Measurements from ENCODE around the gene OR2A12.
"Not testable (repeated sequence)": the region's sequence is repeated elsewhere in the genome, so short reads cannot be mapped to it uniquely, and the experiment has no call there.

Gene OR2A12

GRCh38 chr7:144049491-144049890 lies 36.6 kb upstream of the OR2A12 start:
- TF ChIP-seq CTCF (IDR thresholded peaks at IDR 0.05) = no peak
- Histone ChIP-seq H3K4me1 (ENCODE audit: control insufficient read depth in 1 of 2, insufficient read depth in 1 of 2, low read depth in 1 of 2, low read length in 1 of 2) (no peaks in the 10 kb centered on the region), H3K36me3 (no peaks in the 10 kb centered on the region), H3K27ac (no peak overlapping the region), H3K9me3 (no peaks in the 10 kb centered on the region), H3K27me3 (no peaks in the 10 kb centered on the region), H3K4me3 (ENCODE audit: low read depth in 1 of 2, low read length in 1 of 2) (no peak overlapping the region)

DNA sequence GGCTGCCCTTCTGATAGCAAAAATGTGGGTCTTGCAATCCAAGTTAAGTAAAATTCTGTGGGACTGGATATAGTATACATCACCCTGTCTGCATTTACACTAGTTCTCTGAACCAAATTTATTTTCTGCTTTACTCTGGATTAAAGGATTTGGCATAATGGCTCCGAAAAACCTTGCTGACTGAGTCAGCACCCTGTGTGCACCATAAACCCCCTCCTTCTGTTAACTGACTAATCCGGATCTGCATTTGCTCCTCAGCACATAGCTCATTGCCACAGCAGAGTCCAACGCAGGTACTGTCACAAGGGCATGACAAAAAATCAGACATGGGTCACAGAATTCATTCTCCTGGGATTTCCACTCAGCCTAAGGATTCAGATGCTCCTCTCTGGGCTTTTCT lies 36.0 kb upstream of the OR2A12 start:
- Histone ChIP-seq H3K27ac (no peak overlapping the region), H3K4me1 (ENCODE audit: control insufficient read depth in 1 of 2, insufficient read depth in 1 of 2, low read depth in 1 of 2, low read length in 1 of 2) (no peaks in the 10 kb centered on the region)

GRCh38 chr7:144050884-144051283 lies 35.2 kb upstream of the OR2A12 start:
- H3K9me3 ChIP-seq = not testable (repeated sequence)

More for the DNA sequence above, 36.0 kb upstream of the OR2A12 start:
- Histone ChIP-seq H3K27me3 (no peaks in the 10 kb centered on the region), H3K9me3 (no peaks in the 10 kb centered on the region), H3K4me3 (ENCODE audit: low read depth in 1 of 2, low read length in 1 of 2) (no peak overlapping the region), H3K36me3 (no peaks in the 10 kb centered on the region)
- no peak for TF ChIP-seq CTCF (IDR thresholded peaks at IDR 0.05)

DNA sequence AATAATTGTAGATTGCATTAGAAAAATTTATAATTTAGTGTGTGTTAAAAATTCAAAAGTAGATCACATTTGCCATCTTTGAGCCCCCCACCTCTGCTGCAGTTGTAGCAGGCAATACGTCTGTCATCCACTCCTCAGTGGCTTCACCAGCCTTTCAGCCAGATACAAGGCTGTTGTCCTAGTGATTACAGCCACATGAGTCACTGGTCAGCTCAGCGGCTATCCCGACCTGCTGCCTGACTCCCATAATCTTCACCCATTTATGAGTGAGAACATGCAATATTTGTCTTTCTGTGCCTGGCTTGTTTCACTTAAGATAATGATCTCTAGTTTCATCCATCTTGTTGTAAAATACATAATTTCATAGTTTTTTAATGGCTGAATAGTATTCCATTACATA lies 28.1 kb upstream of the OR2A12 start:
- no peaks in the 10 kb centered on the region for H3K9me3 ChIP-seq
- no peak overlapping the region for H3K27ac ChIP-seq
- H3K4me3 ChIP-seq (ENCODE audit: low read depth in 1 of 2, low read length in 1 of 2) = no peak overlapping the region
- no peak for TF ChIP-seq CTCF (IDR thresholded peaks at IDR 0.05)
- no peaks in the 10 kb centered on the region for H3K36me3 ChIP-seq
- H3K4me1 ChIP-seq (ENCODE audit: control insufficient read depth in 1 of 2, insufficient read depth in 1 of 2, low read depth in 1 of 2, low read length in 1 of 2) = no peaks in the 10 kb centered on the region
- no peaks in the 10 kb centered on the region for H3K27me3 ChIP-seq

More at GRCh38 chr7:144050884-144051283, 35.2 kb upstream of the OR2A12 start:
- H3K4me3 ChIP-seq (ENCODE audit: low read depth in 1 of 2, low read length in 1 of 2); H3K4me1 ChIP-seq (ENCODE audit: control insufficient read depth in 1 of 2, insufficient read depth in 1 of 2, low read depth in 1 of 2, low read length in 1 of 2); H3K27me3 ChIP-seq; H3K27ac ChIP-seq; H3K36me3 ChIP-seq: not testable (repeated sequence)

- H3K9me3 ChIP-seq = no peaks in the 10 kb centered on the region
These were observed 22.4 kb upstream of the OR2A12 start for GRCh38 chr7:144063710-144064109.

GRCh38 chr7:144069511-144069910 lies 16.6 kb upstream of the OR2A12 start, which contains the start of gene OR2A25:
OR2A25 (plus strand) TSS chr7:144069811; CDS start chr7:144074220, 4,409 bp downstream.
- Histone ChIP-seq H3K4me1 (ENCODE audit: control insufficient read depth in 1 of 2, insufficient read depth in 1 of 2, low read depth in 1 of 2, low read length in 1 of 2) (no peaks in the 10 kb centered on the region), H3K4me3 (ENCODE audit: low read depth in 1 of 2, low read length in 1 of 2) (no peak within 1 kb of the TSS), H3K27ac (no peak within 1 kb of the TSS), H3K27me3 (no peaks in the 10 kb centered on the region), H3K9me3 (no peaks in the 10 kb centered on the region), H3K36me3 (no peaks in the 10 kb centered on the region)
- TF ChIP-seq CTCF (IDR thresholded peaks at IDR 0.05) = no peak

More at GRCh38 chr7:144063710-144064109, 22.4 kb upstream of the OR2A12 start:
- TF ChIP-seq CTCF (IDR thresholded peaks at IDR 0.05) = no peak
- H3K4me3 ChIP-seq (ENCODE audit: low read depth in 1 of 2, low read length in 1 of 2) = no peak overlapping the region
- no peaks in the 10 kb centered on the region for H3K4me1 ChIP-seq (ENCODE audit: control insufficient read depth in 1 of 2, insufficient read depth in 1 of 2, low read depth in 1 of 2, low read length in 1 of 2)
- no peaks in the 10 kb centered on the region for H3K27me3 ChIP-seq
- H3K36me3 ChIP-seq = no peaks in the 10 kb centered on the region
- H3K27ac ChIP-seq = no peak overlapping the region

Data from neutrophil (primary cell).